Erythroblast (primary cell): ENCODE measurements around the gene ZNF524.

Source experiments
- GATA1 ChIP-seq: IDR thresholded peaks from 2 replicates; pipeline ENCODE4 v1.6.1; 2011; ENCODE audit warnings: low read depth, mild to moderate bottlenecking, control low read depth, low read length, moderate library complexity
- POLR2A ChIP-seq: IDR thresholded peaks from 2 replicates; pipeline ENCODE4 v1.6.1; 2011; ENCODE audit warnings: mild to moderate bottlenecking, low read length

DNA sequence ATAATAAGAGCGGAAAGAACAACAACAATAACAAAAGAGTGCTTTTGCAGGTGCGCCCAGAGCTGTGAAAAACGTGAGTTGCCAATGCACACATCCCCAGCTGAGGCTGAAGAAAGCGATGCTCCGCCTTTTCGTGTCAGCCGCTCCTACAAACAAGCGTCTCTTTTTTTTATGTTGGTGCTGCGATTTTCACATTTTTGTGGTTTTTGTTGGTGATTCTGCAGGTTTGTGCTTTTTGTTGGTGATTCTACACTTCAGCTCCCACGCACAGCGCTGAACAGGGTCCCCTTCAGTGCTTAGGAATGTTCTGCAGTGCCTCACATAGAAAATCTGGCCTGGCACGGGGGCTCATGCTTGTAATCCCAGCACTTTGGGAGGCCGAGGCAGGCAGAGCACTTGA is 47.5 kb upstream of the ZNF524 start:
- TF ChIP-seq POLR2A: no peak
- TF ChIP-seq GATA1: no peak
